NCI-H2107 treated with DMSO at 0.1 percent for 48 hours (cell line): ENCODE measurements around the gene NAA80.

Experiments
- DNase-seq: peaks from one replicate; lab custom pipeline; 2025; ENCODE audit not compliant: unreplicated experiment; lab: John Stamatoyannopoulos, UW

NAA80 gene

DNA sequence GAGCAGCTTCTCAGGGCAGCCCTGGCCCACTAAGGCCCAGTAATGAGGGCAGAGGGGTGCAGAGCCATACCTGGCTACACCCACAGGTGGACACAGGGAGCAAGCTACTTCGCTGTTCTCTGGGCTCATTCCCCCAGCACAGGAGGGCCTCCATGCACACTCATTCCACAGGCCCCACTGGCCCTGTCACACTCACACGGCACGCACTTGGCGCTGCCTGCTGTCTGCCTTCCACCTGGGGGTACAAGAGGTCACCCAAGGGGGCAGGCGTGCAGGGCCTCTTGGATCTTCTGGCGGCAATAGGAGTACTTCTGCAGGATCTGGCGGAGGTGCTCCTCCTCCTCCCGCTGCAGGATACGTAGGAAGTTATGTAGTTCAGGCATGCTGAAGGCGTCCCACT, 31.1 kb upstream of the NAA80 start:
- no peak for DNase-seq

DNA sequence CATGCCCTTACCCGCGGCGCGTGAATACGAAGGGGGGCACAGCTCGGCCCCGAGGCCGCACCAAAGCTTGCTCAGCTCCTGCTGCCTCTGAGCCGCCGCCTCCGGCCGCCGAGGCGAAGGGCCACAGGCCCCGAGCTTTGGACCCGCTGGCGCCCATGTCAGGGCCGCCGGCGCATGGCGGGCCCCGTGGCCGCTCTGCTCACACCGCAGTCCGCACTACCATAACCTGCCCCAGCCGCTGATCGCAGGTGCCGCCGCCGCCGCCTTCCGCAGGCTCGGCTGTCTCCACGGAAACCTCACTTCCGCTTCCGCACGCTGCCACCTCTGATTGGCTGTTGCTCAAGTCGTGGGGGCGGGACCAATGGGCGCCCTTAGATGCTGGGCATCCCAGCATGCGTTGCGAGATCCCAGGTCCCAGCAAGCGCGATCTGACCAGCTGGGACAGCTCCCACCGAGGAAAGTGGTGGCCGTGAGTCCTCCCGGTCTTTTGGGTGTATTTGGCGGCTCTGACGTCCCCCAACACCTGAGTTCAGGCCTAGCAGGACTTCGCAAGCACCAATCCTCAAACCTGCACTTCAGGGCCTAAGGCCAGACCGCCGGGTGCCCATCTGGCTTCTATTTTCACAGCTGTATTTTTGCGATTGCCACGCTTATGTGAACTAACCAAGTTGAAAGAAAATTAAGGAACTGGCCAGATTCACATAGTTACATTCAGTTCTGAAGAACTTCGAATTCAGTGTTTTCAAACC, 28.9 kb upstream of the NAA80 start, which contains the start of gene TUSC2:
TUSC2 (minus strand) TSS at position 281 of the 749 bp plus-strand sequence; CDS start at position 157, 124 bp downstream.
- peak; percentile 78 for DNase-seq

GRCh38 chr3:50327129-50327528, 27.9 kb upstream of the NAA80 start:
- no peak for DNase-seq

GRCh38 chr3:50326182-50326541, 27.0 kb upstream of the NAA80 start:
- DNase-seq: no peak

DNA sequence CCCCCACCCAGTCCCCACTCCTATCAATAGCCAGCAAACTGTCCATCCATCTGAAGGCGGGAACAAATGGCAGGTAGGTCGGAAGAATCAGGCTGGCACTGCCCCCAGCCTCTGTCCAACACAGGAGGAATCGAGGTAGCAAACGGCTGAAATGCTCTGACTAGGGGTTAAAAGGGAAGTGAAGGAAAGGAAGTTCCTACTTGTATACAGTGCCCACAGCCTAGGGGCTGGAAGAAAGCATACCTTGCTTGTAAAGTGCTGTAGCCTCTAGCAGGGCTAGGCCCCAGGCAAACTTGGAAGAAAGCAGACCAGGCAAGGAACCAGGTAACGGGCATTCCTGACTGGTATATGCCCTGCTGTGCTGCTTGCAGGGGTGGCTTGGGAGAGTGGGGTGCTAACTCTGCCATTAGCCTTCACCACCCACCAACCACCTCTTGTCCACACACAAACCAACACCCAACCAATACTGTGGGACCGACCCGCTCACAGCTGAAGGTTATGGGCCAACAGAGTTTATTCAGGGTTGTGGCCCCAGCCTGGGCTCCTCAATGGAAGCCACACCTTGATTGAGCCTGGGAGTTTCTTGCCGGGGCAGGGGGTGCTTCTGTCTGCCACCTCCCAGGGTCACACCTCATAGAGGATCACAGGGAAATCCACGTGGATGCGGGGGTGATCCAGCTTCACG, 26.4 kb upstream of the NAA80 start:
- DNase-seq: no peak

DNA sequence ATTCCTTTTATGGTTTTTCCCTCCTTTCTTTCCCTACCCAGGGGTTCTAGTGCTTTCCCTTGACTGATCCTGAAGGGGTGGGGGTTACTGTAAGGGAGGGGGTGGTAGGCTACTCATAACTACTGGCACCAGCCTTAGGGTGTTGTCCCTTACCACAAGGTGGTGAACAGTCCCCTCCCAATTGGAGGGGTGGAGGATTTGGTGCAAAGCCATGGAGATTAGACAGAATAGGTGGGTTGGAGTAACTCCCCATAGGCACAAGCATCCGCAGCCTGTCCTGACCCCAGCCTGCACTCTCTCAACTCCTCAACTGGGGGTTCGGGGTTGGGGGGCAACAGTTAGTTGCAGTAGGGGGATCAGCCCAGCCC, 25.9 kb upstream of the NAA80 start:
- DNase-seq: no peak

- no peak for DNase-seq
Observed at GRCh38 chr3:50324351-50325112, 25.3 kb upstream of the NAA80 start.

DNA sequence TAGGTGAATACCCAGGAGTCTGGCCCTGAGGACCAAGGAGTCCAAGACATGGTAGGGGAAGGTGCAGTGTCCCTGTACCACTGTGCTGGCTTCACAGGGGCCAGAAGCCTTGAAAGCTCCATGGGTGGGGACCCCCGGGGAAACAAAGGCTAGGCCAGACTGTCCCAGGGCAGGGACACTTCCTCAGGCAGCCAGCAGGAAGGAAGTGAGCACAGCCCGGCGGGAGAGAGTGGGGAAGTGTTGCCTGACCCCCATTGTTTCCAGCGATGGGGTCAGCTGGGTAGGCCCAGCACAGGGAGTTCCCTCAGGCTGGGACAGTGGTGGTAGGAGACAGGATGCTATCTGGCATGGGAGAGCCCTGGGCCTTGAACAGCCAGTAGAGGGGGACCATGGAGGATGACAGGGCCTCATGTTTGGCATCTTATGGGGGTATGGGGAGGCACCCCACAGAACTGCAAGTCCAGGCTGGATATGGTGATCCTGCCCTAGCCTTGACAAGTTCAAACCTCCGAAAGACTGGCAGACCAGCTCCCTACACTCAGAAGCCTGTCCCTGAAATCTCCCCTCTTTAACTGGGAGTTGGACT, 24.5 kb upstream of the NAA80 start:
- DNase-seq: no peak

GRCh38 chr3:50323092-50323600, 23.9 kb upstream of the NAA80 start:
- no peak for DNase-seq

GRCh38 chr3:50322386-50323091, 23.3 kb upstream of the NAA80 start, which contains the start of gene HYAL2:
Gene HYAL2 (minus strand): TSS chr3:50322745. CDS start chr3:50320489, 2,256 bp downstream.
- no peak for DNase-seq

DNA sequence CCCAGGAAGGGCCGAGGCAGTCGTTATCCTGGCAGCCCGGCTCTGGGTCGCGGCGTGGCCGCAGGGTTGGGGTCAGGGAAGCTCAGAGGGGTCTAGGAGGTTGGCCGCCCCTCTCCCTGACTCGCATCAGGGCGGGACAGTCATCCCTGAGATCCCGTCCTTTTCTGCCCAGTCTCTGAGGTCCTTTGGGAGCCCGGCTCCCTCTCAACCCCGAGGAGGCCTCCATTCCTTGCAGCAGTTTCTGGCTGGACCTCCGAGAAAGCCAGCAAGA, 22.8 kb upstream of the NAA80 start:
- no peak for DNase-seq

GRCh38 chr3:50321336-50322114, 22.3 kb upstream of the NAA80 start:
- peak; percentile 55 for DNase-seq

DNA sequence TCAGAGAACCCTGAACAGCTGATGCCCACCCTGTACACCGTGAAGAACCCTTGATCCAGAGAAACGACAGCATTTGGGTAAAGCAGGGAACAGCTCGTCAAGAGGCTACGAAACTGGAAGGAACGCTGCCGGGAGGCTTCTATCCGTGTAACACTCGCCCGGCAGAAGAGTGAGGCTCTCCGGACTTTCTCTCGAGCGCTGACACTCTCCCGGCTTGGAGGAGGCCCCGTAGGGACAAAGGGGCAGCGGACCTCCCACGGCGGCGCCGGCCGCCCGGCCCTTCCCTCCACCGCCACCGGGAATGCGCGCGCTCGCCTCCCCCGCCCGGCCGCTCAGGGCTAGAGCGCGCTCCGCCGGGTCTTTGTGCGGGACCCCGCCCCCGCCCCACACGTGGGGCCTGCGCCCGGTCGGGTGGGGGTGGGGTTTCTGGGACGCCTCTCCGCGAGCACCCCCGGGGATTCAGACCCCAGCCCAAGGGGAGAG, 21.7 kb upstream of the NAA80 start:
- no peak for DNase-seq

GRCh38 chr3:50319894-50320625, 20.9 kb upstream of the NAA80 start:
- no peak for DNase-seq

DNA sequence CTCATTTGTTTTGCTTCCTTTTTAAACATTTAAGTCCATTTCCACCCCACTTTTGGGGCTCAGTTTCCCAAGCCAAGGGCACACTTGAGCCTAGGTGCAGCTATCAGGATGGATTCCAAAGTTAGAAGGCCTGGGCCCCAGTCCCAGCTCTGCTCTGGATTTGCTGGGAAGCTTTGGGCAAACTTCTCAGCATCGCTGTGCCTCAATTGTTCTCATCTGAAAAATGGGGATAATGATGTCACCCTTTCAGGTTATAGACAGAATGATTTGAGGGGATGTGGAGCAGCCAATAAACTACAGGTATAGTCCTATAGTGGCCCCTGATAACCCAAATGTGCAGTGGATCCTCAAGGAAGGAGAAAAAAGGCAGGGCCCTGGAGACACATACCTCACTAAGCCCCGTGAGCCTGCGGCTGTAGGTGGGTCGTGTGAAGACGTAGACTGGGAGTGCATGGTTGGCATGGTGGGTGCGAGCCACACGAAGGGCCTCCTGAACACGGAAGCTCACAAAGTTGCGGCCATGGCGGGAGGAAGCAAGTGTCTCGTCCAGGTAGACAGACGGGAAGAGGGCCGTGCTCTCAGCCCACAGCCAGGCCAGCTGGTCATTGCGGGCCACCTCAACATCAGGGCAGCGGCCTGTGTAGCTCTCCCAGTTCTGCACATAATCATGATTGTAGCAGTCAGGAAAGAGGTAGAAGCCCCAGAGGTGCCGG, 20.1 kb upstream of the NAA80 start:
- DNase-seq: no peak

DNA sequence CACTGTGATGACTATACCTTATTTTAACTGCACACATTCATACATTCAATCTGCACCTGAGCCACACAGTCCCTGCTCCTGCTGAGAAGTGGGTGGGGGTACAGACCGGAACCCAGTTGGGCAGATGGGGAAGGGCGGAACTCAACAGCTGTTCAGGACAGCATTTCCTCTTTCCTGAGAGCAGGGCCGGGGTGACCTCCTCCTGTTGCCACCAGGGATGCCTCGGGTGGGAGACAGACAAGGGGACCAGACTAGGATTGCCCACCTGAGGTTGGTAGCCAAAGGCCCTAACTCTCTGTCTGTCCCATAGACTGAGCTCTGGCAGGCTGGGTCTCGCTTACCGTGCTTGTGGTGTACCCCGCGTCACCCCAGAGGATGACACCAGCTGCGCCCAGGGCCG, 19.4 kb upstream of the NAA80 start:
- no peak for DNase-seq

- DNase-seq: no peak
Observed at GRCh38 chr3:50318163-50318562, 19.0 kb upstream of the NAA80 start.

DNA sequence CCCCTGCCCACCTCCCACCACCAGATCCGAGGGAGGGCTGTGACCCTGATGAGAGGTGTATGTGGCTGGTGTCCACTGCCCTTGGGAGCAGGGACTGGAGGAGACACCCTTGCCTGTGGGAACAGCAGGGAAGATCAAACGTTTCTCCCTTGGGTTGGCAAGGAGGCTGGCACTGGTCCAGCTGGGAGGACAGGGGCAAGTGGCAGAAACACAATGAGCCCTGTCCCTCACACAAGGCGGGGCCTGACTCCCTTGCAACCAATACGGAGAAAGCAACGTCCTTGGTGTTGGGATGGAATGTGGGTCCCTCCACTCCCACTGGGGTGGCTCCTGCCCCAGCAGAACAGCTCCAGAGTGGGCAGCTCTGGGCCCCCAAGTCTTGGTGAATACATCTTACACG, 18.1 kb upstream of the NAA80 start:
- DNase-seq: no peak
